ENCODE data around the gene MRPL20. TPM values are rescaled to one million over a fixed set of nuclear protein-coding genes. Genes with fewer than 3 reads are reported as not detected.
A peak's percentile ranks its signal among the peaks of the same experiment; 100 is the strongest.

The MRPL20 gene
- total and polyA plus RNA-seq, 9 of the 15 experiments (the other 6 are each of a cell fraction or from before 2014, with no cell fraction given), result 180 to 671 (median 229) TPM

DNA sequence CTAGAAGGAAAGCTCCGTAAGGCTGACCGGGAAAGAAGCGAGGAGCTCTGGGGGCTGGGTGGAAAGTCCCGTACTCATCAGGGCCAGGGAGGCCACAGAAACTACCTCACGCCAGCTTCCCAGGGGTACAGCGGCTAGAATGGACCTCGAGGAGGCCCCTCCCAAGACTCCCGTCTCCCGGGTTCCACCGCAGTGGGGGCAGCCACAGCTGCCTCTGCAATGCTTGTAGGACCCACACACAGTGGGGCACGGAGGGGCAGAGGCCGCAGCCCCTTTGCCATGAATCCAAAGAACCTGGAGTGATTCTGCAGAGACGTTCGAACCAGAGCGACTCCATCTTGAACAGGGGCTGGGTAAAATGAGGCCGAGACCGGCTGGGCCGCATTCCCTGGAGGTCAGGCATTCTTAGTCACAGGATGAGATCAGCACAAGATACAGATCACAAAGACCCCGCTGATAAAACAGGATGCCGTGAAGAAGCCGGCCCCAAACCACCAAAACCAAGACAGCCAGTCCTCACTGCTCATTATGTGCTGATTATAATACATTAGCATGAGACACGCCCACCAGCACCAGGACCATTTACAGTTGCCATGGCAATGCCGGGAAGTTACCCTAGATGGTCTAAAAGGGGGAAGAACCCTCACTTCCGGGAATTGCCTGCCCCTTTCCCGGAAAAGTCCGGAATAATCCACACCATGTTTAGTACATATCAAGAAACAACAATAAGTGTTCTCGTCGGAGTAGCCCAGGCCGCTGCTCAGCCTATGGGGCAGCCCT, 15.6 kb upstream of the MRPL20 start (continued):
- TF ChIP-seq, protein P1, sequence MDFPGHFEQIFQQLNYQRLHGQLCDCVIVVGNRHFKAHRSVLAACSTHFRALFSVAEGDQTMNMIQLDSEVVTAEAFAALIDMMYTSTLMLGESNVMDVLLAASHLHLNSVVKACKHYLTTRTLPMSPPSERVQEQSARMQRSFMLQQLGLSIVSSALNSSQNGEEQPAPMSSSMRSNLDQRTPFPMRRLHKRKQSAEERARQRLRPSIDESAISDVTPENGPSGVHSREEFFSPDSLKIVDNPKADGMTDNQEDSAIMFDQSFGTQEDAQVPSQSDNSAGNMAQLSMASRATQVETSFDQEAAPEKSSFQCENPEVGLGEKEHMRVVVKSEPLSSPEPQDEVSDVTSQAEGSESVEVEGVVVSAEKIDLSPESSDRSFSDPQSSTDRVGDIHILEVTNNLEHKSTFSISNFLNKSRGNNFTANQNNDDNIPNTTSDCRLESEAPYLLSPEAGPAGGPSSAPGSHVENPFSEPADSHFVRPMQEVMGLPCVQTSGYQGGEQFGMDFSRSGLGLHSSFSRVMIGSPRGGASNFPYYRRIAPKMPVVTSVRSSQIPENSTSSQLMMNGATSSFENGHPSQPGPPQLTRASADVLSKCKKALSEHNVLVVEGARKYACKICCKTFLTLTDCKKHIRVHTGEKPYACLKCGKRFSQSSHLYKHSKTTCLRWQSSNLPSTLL (IDR thresholded peaks at IDR 0.05), result no peak
- TF ChIP-seq, protein P2, sequence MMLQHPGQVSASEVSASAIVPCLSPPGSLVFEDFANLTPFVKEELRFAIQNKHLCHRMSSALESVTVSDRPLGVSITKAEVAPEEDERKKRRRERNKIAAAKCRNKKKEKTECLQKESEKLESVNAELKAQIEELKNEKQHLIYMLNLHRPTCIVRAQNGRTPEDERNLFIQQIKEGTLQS (IDR thresholded peaks at IDR 0.05), result peak; percentile 31; the same call in 1 of the 2 replicates
- TF ChIP-seq, protein P2 (CRISPR knock-in tag; conservative IDR thresholded peaks at IDR 0.05), result no peak
- no peak for TF ChIP-seq ZSCAN29 (IDR thresholded peaks at IDR 0.05)
- TF ChIP-seq PRMT5 (CRISPR knock-in tag; IDR thresholded peaks at IDR 0.05), result no peak
- no peak for TF ChIP-seq CREB5 (CRISPR knock-in tag; IDR thresholded peaks at IDR 0.05)
- TF ChIP-seq HNRNPL (IDR thresholded peaks at IDR 0.05; ENCODE audit: low read depth, low read length), result no peak
- TF ChIP-seq, protein P3, sequence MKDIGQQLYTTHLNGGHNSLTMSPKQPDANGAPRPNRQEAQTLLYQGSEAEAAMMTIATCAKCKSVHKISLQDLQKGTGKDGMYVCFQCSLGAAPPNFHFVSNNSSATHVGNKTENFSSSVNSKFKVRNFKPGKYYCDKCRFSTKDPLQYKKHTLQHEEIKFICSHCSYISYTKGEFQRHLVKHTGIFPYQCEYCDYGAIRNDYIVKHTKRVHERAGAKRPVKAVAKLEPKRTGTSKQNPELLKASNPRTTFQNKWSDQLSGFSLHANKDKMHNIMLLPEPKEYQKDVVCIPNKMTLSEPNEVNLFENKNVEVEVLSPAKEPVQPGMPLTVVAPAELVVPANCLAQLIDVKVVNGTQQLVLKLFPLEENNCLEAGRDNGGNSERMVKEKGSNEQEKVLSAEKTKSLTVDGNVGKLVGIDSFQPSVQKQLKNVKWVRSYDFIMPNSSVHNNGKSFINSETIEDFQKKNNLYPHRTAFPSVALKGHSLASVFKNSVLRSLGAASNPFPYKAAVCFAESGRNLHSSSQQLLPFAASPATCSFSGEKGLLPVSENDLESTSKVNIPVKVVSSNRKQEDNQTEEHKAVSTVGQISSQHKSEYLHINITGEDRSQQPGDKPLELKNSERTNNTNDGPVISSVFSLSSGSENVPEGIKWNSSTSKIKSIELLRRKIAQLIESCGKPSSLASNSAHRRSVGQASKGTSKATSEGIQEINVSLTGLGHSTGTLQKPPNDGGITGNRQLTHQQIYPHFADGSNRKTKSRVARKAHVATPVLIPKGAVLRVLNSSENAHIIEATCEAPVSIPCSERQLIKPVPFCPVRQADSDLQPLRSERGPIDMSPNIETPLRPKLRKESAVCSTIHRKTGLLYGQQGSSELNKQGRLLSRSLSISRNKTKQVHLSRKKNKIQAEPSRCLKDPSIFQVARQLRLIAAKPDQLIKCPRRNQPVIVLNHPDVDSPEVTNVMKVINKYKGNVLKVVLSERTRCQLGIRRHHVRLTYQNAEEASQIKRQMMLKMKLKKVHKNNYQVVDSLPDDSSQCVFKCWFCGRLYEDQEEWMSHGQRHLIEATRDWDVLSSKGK (CRISPR knock-in tag; IDR thresholded peaks at IDR 0.05), result no peak
- TF ChIP-seq, protein P4, sequence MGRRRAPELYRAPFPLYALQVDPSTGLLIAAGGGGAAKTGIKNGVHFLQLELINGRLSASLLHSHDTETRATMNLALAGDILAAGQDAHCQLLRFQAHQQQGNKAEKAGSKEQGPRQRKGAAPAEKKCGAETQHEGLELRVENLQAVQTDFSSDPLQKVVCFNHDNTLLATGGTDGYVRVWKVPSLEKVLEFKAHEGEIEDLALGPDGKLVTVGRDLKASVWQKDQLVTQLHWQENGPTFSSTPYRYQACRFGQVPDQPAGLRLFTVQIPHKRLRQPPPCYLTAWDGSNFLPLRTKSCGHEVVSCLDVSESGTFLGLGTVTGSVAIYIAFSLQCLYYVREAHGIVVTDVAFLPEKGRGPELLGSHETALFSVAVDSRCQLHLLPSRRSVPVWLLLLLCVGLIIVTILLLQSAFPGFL (CRISPR knock-in tag; IDR thresholded peaks at IDR 0.05), result no peak
- TF ChIP-seq PHF20 (IDR thresholded peaks at IDR 0.05; ENCODE audit: partially characterized antibody), result no peak
- no peak for TF ChIP-seq CTCF (IDR thresholded peaks at IDR 0.05 in 2 of 3, conservative IDR thresholded peaks at IDR 0.05 in 1 of 3; ENCODE audit: insufficient read depth in 2 of 3, low read depth in 1 of 3, low read length in 3 of 3)
- TF ChIP-seq BDP1 (IDR thresholded peaks at IDR 0.05; ENCODE audit: insufficient read depth, insufficient read length), result no peak
- TF ChIP-seq ZBTB49 (CRISPR knock-in tag; IDR thresholded peaks at IDR 0.05; ENCODE audit: borderline replicate concordance), result no peak
